DND-41 (cell line): ENCODE measurements around the gene OAS2.
"Not testable (repeated sequence)": the region's sequence is repeated elsewhere in the genome, so short reads cannot be mapped to it uniquely, and the experiment has no call there.

ENCODE experiments used
- ATAC-seq: fragments of 200-7000 bp; cut with Tn5 transposase; 3 replicates; pipeline ENCODE4 v1.9.1; 2021; ENCODE audit warnings: low read depth; ENCODE audit not compliant: insufficient read depth
- DNase-seq: peaks from one replicate; pipeline ENCODE4 v3.0.0-alpha.2; 2020
- H2AFZ ChIP-seq: 2 replicates; pipeline ENCODE4 v1.6.0; 2012; ENCODE audit warnings: low read depth, low read length
- H3K27ac ChIP-seq: 2 replicates; pipeline ENCODE4 v1.5.1; 2012; ENCODE audit warnings: low read length, inconsistent platforms
- H3K27me3 ChIP-seq: fragments of 200-600 bp; sonication (generic); 2 replicates; pipeline ENCODE4 v1.6.0; 2012; ENCODE audit warnings: low read length, mild to moderate bottlenecking, inconsistent platforms; ENCODE audit not compliant: insufficient read depth, poor library complexity
- H3K36me3 ChIP-seq: 2 replicates; pipeline ENCODE4 v1.5.1; 2012; ENCODE audit warnings: low read length, inconsistent platforms; ENCODE audit not compliant: insufficient read depth
- H3K4me1 ChIP-seq: 2 replicates; pipeline ENCODE4 v1.5.1; 2012; ENCODE audit warnings: mild to moderate bottlenecking, low read length; ENCODE audit not compliant: insufficient read depth
- H3K4me2 ChIP-seq: 2 replicates; pipeline ENCODE4 v1.6.0; 2012; ENCODE audit warnings: mild to moderate bottlenecking, moderate library complexity, low read length, inconsistent platforms; ENCODE audit not compliant: insufficient read depth
- H3K4me3 ChIP-seq, 2 experiments: fragments of 200-600 bp in 1 of 2; shearing (Covaris generic) in 1 of 2; 2 replicates each; pipeline ENCODE4 v1.5.1; 2012 to 2016; ENCODE audit warnings: inconsistent platforms in 2 of 2, low read length in 2 of 2, mild to moderate bottlenecking in 2 of 2, low read depth in 1 of 2, moderate library complexity in 1 of 2
- H3K79me2 ChIP-seq: 2 replicates; pipeline ENCODE4 v1.6.0; 2012; ENCODE audit warnings: low read length, inconsistent platforms; ENCODE audit not compliant: insufficient read depth
- H3K9ac ChIP-seq: 2 replicates; pipeline ENCODE4 v1.6.0; 2012; ENCODE audit warnings: low read depth, mild to moderate bottlenecking, inconsistent platforms, low read length, moderate library complexity
- H3K9me3 ChIP-seq: 2 replicates; pipeline ENCODE4 v1.5.1; 2012; ENCODE audit warnings: low read length, moderate library complexity, mild to moderate bottlenecking, inconsistent platforms; ENCODE audit not compliant: insufficient read depth, severe bottlenecking
- H4K20me1 ChIP-seq: 2 replicates; pipeline ENCODE4 v1.6.0; 2012; ENCODE audit warnings: low read length; ENCODE audit not compliant: insufficient read depth
- CTCF ChIP-seq: IDR thresholded peaks from 2 replicates; pipeline ENCODE4 v1.5.1; 2012; ENCODE audit warnings: borderline replicate concordance, low read length, moderate library complexity, mild to moderate bottlenecking; ENCODE audit not compliant: poor library complexity, severe bottlenecking; ENCODE audit errors: extremely low read depth
- EZH2 ChIP-seq: IDR thresholded peaks from 3 replicates; pipeline ENCODE4 v1.6.1; 2012; ENCODE audit warnings: borderline replicate concordance, low read depth, mild to moderate bottlenecking, moderate library complexity, low read length, inconsistent platforms; ENCODE audit not compliant: severe bottlenecking

Gene OAS2

GRCh38 chr12:112986291-112986800 is 8.0 kb downstream of the OAS2 start:
- Histone ChIP-seq H2AFZ (no peak overlapping the region), H3K9ac (no peak overlapping the region), H3K4me3 (no peak overlapping the region), H3K79me2 (peaks cover 10% of the 10 kb centered on the region), H3K27ac (no peak overlapping the region; the same call in 1 of the 2 replicates), H3K4me1 (peaks cover under 1% of the 10 kb centered on the region; the same call in 1 of the 2 replicates), H4K20me1 (no peaks in the 10 kb centered on the region), H3K9me3 (peaks cover 16% of the 10 kb centered on the region), H3K4me2 (no peak overlapping the region), H3K36me3 (0 out of 2 replicates have a peak, but pooled peaks cover 2% of the 10 kb centered on the region), H3K27me3 (no peaks in the 10 kb centered on the region)
- no peak for ATAC-seq
- no peak for TF ChIP-seq CTCF
- no peak for TF ChIP-seq EZH2
- no peak for DNase-seq

- Histone ChIP-seq H2AFZ (no peak overlapping the region), H3K4me1 (no peaks in the 10 kb centered on the region), H3K9ac (no peak overlapping the region), H3K79me2 (0 out of 2 replicates have a peak, but pooled peaks cover 7% of the 10 kb centered on the region), H3K27ac (no peak overlapping the region), H3K27me3 (no peaks in the 10 kb centered on the region), H3K36me3 (0 out of 2 replicates have a peak, but pooled peaks cover 2% of the 10 kb centered on the region), H3K4me2 (no peak overlapping the region), H3K4me3 (no peak overlapping the region), H3K9me3 (peaks cover 13% of the 10 kb centered on the region), H4K20me1 (no peaks in the 10 kb centered on the region)
- no peak for DNase-seq
- no peak for TF ChIP-seq CTCF
- TF ChIP-seq EZH2, result no peak
- ATAC-seq, result no peak
Measured at GRCh38 chr12:112987561-112987960, 9.2 kb downstream of the OAS2 start.

GRCh38 chr12:112988224-112988623 is 9.9 kb downstream of the OAS2 start:
- Histone ChIP-seq H3K9ac (no peak overlapping the region), H4K20me1 (no peaks in the 10 kb centered on the region), H3K4me3 (no peak overlapping the region), H3K4me2 (no peak overlapping the region), H3K27me3 (no peaks in the 10 kb centered on the region), H3K79me2 (0 out of 2 replicates have a peak, but pooled peaks cover 7% of the 10 kb centered on the region), H3K4me1 (no peaks in the 10 kb centered on the region), H3K36me3 (0 out of 2 replicates have a peak, but pooled peaks cover 2% of the 10 kb centered on the region), H3K27ac (no peak overlapping the region), H3K9me3 (peaks cover 13% of the 10 kb centered on the region), H2AFZ (no peak overlapping the region)
- ATAC-seq, result peak; percentile 32; the same call in 1 of the 3 replicates
- no peak for DNase-seq
- TF ChIP-seq EZH2 (no peak), CTCF (no peak)

GRCh38 chr12:112988823-112989385 is 10.6 kb downstream of the OAS2 start:
- ATAC-seq, H3K79me2 ChIP-seq: not testable (repeated sequence)

More at GRCh38 chr12:112988823-112989385, 10.6 kb downstream of the OAS2 start:
- H2AFZ ChIP-seq, H3K27me3 ChIP-seq, H3K9ac ChIP-seq, H3K36me3 ChIP-seq, H3K27ac ChIP-seq, H4K20me1 ChIP-seq, H3K4me2 ChIP-seq, DNase-seq, H3K4me3 ChIP-seq, H3K4me1 ChIP-seq: not testable (repeated sequence)
- H3K9me3 ChIP-seq, result peaks cover 13% of the 10 kb centered on the region
